ENCODE measurements around the gene RNF138.

DNA sequence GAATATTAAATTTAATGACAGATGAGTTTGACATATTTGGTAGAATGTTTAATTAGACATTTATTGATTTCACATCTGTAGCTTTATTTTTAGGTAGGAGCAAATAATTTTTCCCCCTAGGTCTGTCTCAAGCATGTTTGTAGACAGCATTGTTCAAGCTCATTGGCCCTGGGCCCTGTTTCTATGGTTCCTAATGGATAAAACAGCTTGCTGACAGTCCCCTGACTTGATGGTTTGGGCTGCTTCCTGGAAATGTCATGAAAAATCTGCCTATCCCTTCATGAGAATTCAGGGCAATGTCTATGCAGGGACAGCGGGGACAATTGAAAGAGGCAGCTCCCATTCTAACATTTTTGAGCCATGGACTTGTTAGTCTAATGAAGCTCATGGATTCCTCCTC is 83.6 kb downstream of the RNF138 start:
- TF ChIP-seq CTCF (conservative IDR thresholded peaks at IDR 0.05; ENCODE audit: low read depth, low read length) (no peak), EZH2 (IDR thresholded peaks at IDR 0.05; ENCODE audit: borderline replicate concordance, low read depth, low read length, poor library complexity, severe bottlenecking) (no peak)

Measured in A673 (cell line).